ENCODE data around the gene FAM50B. TPM values are rescaled to one million over a fixed set of nuclear protein-coding genes. Genes with fewer than 3 reads are reported as not detected.
A peak's percentile ranks its signal among the peaks of the same experiment; 100 is the strongest.

The FAM50B gene
- total and polyA plus RNA-seq, 2 of the 13 experiments (the other 11 are each of a cell fraction or from before 2014, with no cell fraction given): 0.05 TPM; not detected in 1

DNA sequence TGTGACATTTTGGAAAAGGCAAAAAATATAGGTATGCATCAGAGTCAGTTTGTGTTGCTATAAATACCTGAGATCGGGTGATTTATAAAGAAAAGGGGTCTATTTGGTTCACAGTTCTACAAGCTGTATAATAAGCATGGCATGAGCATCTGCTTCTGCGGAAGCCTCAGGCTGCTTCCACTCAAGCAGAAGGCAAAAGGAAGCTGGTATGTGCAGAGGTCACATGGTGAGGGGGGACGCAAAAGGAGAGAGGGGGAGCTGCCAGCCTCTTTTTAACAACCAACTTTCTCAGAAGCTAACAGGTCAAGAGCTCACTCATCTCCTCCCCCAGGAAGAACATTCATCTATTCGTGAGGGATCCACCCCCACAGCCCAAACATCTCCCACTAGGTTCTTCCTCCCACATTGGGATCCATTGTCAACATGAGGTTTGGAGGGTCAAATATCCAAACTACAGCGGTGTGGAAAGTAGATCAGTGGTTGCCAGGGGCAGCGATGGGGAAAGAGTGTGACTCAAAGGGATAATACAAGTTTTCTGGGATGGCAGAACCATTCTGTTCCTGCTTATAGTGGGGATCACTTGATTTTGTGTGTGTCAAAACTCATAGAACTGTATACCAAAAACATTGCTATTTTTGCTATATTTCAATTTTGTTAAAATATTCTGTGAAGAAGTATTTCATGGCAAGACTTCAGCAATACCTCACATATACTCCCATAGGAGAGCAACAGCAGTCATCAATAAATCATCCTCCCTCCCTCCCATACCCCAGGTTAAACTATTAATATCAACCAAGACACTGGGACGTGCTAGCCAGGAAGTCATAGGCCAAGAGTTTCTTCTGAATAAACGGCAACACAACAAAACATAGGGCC lies 9.9 kb upstream of the FAM50B start (continued):
- no peak for TF ChIP-seq ZNF773 (CRISPR knock-in tag; IDR thresholded peaks at IDR 0.05; ENCODE audit: borderline replicate concordance)
- TF ChIP-seq, protein P1, sequence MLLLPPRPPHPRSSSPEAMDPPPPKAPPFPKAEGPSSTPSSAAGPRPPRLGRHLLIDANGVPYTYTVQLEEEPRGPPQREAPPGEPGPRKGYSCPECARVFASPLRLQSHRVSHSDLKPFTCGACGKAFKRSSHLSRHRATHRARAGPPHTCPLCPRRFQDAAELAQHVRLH (CRISPR knock-in tag; IDR thresholded peaks at IDR 0.05; ENCODE audit: borderline replicate concordance, low read depth): peak; percentile 45; the same call in 1 of the 2 replicates
- peak; percentile 72; the same call in 1 of the 2 replicates for TF ChIP-seq ZNF614 (CRISPR knock-in tag; IDR thresholded peaks at IDR 0.05; ENCODE audit: borderline replicate concordance)
- no peak for TF ChIP-seq ZNF326 (CRISPR knock-in tag; IDR thresholded peaks at IDR 0.05; ENCODE audit: borderline replicate concordance)
- TF ChIP-seq NR2F1 (CRISPR knock-in tag; IDR thresholded peaks at IDR 0.05): peak; percentile 76 to 78; a peak in 3 of 4 replicates
- TF ChIP-seq POGZ (CRISPR knock-in tag; IDR thresholded peaks at IDR 0.05): peak; percentile 53
- TF ChIP-seq, protein P2, sequence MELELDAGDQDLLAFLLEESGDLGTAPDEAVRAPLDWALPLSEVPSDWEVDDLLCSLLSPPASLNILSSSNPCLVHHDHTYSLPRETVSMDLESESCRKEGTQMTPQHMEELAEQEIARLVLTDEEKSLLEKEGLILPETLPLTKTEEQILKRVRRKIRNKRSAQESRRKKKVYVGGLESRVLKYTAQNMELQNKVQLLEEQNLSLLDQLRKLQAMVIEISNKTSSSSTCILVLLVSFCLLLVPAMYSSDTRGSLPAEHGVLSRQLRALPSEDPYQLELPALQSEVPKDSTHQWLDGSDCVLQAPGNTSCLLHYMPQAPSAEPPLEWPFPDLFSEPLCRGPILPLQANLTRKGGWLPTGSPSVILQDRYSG (CRISPR knock-in tag; IDR thresholded peaks at IDR 0.05): no peak
- 0 out of 2 replicates have a peak, but pooled peaks have one; percentile 36 for TF ChIP-seq FOXC1 (CRISPR knock-in tag; IDR thresholded peaks at IDR 0.05; ENCODE audit: borderline replicate concordance)
- TF ChIP-seq, protein P3, sequence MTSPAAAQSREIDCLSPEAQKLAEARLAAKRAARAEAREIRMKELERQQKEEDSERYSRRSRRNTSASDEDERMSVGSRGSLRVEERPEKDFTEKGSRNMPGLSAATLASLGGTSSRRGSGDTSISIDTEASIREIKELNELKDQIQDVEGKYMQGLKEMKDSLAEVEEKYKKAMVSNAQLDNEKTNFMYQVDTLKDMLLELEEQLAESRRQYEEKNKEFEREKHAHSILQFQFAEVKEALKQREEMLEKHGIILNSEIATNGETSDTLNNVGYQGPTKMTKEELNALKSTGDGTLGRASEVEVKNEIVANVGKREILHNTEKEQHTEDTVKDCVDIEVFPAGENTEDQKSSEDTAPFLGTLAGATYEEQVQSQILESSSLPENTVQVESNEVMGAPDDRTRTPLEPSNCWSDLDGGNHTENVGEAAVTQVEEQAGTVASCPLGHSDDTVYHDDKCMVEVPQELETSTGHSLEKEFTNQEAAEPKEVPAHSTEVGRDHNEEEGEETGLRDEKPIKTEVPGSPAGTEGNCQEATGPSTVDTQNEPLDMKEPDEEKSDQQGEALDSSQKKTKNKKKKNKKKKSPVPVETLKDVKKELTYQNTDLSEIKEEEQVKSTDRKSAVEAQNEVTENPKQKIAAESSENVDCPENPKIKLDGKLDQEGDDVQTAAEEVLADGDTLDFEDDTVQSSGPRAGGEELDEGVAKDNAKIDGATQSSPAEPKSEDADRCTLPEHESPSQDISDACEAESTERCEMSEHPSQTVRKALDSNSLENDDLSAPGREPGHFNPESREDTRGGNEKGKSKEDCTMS (CRISPR knock-in tag; conservative IDR thresholded peaks at IDR 0.05): no peak
- no peak for TF ChIP-seq ZNF672 (CRISPR knock-in tag; IDR thresholded peaks at IDR 0.05)
- TF ChIP-seq, protein P4, sequence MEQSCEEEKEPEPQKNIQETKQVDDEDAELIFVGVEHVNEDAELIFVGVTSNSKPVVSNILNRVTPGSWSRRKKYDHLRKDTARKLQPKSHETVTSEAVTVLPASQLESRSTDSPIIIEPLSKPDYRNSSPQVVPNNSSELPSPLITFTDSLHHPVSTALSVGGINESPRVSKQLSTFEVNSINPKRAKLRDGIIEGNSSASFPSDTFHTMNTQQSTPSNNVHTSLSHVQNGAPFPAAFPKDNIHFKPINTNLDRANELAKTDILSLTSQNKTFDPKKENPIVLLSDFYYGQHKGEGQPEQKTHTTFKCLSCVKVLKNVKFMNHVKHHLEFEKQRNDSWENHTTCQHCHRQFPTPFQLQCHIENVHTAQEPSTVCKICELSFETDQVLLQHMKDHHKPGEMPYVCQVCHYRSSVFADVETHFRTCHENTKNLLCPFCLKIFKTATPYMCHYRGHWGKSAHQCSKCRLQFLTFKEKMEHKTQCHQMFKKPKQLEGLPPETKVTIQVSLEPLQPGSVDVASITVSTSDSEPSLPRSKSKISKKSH (CRISPR knock-in tag; IDR thresholded peaks at IDR 0.05; ENCODE audit: borderline replicate concordance): no peak
- no peak for TF ChIP-seq MAZ (IDR thresholded peaks at IDR 0.05; ENCODE audit: borderline replicate concordance, low read depth, low read length)
- TF ChIP-seq MAZ (CRISPR knock-in tag; IDR thresholded peaks at IDR 0.05; ENCODE audit: low read depth): 0 out of 2 replicates have a peak, but pooled peaks have one; percentile 16
- TF ChIP-seq SP5 (CRISPR knock-in tag; IDR thresholded peaks at IDR 0.05; ENCODE audit: borderline replicate concordance, low read depth): peak; percentile 95
- peak; percentile 89 for TF ChIP-seq RCOR2 (CRISPR knock-in tag; IDR thresholded peaks at IDR 0.05)
- TF ChIP-seq, protein P5, sequence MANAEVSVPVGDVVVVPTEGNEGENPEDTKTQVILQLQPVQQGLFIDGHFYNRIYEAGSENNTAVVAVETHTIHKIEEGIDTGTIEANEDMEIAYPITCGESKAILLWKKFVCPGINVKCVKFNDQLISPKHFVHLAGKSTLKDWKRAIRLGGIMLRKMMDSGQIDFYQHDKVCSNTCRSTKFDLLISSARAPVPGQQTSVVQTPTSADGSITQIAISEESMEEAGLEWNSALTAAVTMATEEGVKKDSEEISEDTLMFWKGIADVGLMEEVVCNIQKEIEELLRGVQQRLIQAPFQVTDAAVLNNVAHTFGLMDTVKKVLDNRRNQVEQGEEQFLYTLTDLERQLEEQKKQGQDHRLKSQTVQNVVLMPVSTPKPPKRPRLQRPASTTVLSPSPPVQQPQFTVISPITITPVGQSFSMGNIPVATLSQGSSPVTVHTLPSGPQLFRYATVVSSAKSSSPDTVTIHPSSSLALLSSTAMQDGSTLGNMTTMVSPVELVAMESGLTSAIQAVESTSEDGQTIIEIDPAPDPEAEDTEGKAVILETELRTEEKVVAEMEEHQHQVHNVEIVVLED (CRISPR knock-in tag; IDR thresholded peaks at IDR 0.05; ENCODE audit: borderline replicate concordance): no peak
- TF ChIP-seq, protein P6, sequence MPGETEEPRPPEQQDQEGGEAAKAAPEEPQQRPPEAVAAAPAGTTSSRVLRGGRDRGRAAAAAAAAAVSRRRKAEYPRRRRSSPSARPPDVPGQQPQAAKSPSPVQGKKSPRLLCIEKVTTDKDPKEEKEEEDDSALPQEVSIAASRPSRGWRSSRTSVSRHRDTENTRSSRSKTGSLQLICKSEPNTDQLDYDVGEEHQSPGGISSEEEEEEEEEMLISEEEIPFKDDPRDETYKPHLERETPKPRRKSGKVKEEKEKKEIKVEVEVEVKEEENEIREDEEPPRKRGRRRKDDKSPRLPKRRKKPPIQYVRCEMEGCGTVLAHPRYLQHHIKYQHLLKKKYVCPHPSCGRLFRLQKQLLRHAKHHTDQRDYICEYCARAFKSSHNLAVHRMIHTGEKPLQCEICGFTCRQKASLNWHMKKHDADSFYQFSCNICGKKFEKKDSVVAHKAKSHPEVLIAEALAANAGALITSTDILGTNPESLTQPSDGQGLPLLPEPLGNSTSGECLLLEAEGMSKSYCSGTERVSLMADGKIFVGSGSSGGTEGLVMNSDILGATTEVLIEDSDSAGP (CRISPR knock-in tag; IDR thresholded peaks at IDR 0.05; ENCODE audit: borderline replicate concordance): no peak; the same call in 1 of the 2 replicates
- TF ChIP-seq MLLT10 (CRISPR knock-in tag; IDR thresholded peaks at IDR 0.05): no peak

Data from HepG2 (cell line).